ENCODE results near the gene BCAS3. TPM values are rescaled to one million over a fixed set of nuclear protein-coding genes. Genes with fewer than 3 reads are reported as not detected.

Gene BCAS3
- total RNA-seq, 1 donor from 2014 or later = 38.1 TPM

DNA sequence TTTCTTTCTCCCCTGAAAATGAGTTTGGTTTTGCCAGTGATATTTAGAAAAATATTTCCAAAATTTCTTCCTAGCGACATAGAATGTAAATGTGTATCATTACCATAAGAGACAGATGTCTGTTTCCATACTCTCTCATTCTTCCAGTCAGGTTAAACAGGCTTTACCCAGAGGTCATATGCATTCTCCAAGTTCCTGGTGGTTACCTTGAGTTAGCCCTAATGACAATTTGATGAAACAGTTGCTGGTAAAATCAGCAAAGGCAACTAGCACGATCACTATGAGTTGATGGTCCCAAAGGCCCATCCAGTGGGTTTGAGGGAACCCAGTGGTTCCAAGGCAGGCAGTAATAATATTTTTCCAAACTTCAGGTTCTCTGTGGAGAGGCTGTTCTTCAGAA lies 618.4 kb downstream of the BCAS3 start:
- Mint-ChIP-seq H3K27ac (ENCODE audit: unreplicated experiment) (no peak overlapping the region), H3K4me1 (ENCODE audit: unreplicated experiment) (peaks cover 4% of the 10 kb centered on the region), H3K27me3 (ENCODE audit: unreplicated experiment) (no peaks in the 10 kb centered on the region), H3K4me3 (ENCODE audit: unreplicated experiment) (no peak overlapping the region), H3K9me3 (ENCODE audit: unreplicated experiment) (no peaks in the 10 kb centered on the region), H3K36me3 (ENCODE audit: low read depth, unreplicated experiment) (no peaks in the 10 kb centered on the region)
- TF ChIP-seq, protein P1, sequence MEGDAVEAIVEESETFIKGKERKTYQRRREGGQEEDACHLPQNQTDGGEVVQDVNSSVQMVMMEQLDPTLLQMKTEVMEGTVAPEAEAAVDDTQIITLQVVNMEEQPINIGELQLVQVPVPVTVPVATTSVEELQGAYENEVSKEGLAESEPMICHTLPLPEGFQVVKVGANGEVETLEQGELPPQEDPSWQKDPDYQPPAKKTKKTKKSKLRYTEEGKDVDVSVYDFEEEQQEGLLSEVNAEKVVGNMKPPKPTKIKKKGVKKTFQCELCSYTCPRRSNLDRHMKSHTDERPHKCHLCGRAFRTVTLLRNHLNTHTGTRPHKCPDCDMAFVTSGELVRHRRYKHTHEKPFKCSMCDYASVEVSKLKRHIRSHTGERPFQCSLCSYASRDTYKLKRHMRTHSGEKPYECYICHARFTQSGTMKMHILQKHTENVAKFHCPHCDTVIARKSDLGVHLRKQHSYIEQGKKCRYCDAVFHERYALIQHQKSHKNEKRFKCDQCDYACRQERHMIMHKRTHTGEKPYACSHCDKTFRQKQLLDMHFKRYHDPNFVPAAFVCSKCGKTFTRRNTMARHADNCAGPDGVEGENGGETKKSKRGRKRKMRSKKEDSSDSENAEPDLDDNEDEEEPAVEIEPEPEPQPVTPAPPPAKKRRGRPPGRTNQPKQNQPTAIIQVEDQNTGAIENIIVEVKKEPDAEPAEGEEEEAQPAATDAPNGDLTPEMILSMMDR (IDR thresholded peaks at IDR 0.05; ENCODE audit: unreplicated experiment) = no peak
- no peak for DNase-seq (ENCODE audit: low spot score)

DNA sequence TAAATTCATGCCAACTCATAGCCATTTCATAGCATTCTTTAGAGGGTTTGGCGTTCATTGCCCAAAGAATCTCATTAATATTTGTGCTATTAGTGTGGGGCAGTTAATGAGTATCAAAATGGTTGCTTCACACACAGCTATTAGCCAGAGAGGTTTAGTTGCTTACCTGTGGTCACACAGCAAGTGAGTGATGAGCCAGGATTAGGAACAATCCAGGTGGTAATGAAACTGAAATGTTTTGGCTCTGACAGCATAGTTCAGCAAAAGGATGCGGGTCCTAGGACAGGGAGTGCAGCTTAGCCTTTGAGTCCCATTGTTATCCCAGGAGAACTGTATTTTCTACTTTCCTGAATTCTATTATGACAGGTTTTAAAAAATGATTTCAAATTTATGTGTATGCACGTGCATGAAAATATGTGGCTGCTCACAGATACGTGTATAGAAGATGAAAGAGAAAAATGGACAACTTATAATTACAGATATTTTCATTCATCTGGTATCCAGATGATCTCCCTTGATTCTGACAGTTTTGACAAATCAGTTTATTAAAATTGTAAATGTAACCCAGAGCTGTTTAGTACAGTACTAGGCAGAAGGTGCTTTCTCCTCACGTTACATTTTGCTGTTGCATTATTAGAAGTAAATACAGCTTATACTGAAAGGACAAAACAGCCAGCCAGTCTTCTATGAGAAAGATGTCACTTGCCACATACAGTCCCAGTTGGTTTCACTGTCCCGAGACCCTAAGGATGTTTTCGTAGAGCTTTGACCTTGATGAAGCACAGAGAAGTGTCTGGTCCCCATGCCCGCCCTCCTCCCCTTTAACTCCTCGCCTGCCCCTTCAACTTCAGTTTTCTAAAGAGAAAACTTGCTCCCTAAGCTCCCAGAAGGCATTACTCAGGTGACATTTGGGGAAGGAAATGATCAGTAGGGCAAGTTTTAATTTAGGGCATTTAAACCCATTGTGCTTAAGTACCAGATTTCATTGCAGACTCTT lies 622.2 kb downstream of the BCAS3 start:
- peaks cover 4% of the 10 kb centered on the region for H3K36me3 Mint-ChIP-seq (ENCODE audit: low read depth, unreplicated experiment)
- H3K4me1 Mint-ChIP-seq (ENCODE audit: unreplicated experiment) = peaks cover under 1% of the 10 kb centered on the region
- no peak overlapping the region for H3K4me3 Mint-ChIP-seq (ENCODE audit: unreplicated experiment)
- TF ChIP-seq, protein P1 (IDR thresholded peaks at IDR 0.05; ENCODE audit: unreplicated experiment) = no peak
- DNase-seq (ENCODE audit: low spot score) = no peak
- H3K27ac Mint-ChIP-seq (ENCODE audit: unreplicated experiment) = no peak overlapping the region
- H3K27me3 Mint-ChIP-seq (ENCODE audit: unreplicated experiment) = no peaks in the 10 kb centered on the region
- H3K9me3 Mint-ChIP-seq (ENCODE audit: unreplicated experiment) = no peaks in the 10 kb centered on the region

DNA sequence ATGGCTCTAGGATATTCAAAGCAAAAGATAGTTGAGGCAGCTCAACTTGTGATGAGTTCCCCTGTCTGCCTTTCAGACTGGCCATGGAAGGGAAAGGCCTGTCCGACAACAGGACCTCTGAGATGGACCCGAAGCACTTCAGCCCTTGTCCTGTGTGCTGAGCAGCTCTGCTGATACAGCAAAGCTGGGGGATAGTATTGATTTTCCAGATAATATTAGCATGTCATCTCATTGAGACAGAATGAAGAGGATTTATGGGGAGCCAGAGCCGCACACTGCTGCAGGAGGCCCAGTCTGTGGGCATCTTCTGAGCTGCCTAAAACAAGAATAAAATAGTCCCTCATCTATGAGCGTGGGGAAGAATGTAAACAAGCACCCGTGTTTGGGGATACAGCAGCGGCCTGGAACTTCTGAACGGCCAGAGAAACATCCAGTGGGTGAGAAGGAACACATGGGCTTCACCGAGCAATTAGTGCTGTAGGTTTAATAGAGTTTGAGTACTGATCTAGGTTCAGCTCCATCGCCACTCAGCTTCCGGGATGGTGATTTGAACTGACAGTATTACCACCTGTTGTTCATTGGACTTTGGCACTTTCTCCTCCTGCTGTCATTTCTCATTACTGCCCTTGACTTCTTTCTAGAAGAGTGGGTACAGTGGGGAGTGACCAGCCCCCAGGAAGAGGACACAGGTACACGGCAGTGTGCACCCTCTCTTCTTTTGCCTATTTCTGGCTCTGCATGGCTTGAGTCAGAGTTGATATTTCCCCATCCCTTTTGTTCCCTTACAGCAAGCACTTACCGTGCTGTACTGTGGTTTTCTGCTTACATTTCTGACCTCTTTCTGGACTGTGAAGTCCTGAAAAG lies 625.5 kb downstream of the BCAS3 start:
- H3K4me3 Mint-ChIP-seq (ENCODE audit: unreplicated experiment) = no peak overlapping the region
- no peak for DNase-seq (ENCODE audit: low spot score)
- no peaks in the 10 kb centered on the region for H3K4me1 Mint-ChIP-seq (ENCODE audit: unreplicated experiment)
- H3K27ac Mint-ChIP-seq (ENCODE audit: unreplicated experiment) = no peak overlapping the region
- no peaks in the 10 kb centered on the region for H3K27me3 Mint-ChIP-seq (ENCODE audit: unreplicated experiment)
- TF ChIP-seq, protein P1 (IDR thresholded peaks at IDR 0.05; ENCODE audit: unreplicated experiment) = no peak
- no peaks in the 10 kb centered on the region for H3K9me3 Mint-ChIP-seq (ENCODE audit: unreplicated experiment)
- H3K36me3 Mint-ChIP-seq (ENCODE audit: low read depth, unreplicated experiment) = peaks cover 4% of the 10 kb centered on the region

DNA sequence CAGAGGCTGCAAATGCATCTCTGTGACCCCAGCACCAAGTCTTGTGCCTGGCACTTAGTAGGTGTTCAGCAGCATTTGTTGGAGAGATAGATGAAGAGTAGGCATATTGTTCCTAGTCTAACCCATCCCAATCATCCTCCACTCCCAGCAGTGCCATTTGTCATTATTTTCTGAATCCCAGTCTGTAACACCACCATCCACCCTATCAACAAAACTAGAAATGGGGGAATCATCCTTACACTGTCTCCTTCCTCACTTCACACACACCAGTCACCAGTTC lies 626.1 kb downstream of the BCAS3 start:
- Mint-ChIP-seq H3K4me3 (ENCODE audit: unreplicated experiment) (no peak overlapping the region), H3K4me1 (ENCODE audit: unreplicated experiment) (no peaks in the 10 kb centered on the region)

More for the DNA sequence above, 626.1 kb downstream of the BCAS3 start:
- DNase-seq (ENCODE audit: low spot score) = no peak
- TF ChIP-seq, protein P1 (IDR thresholded peaks at IDR 0.05; ENCODE audit: unreplicated experiment) = no peak
- Mint-ChIP-seq H3K36me3 (ENCODE audit: low read depth, unreplicated experiment) (peaks cover 4% of the 10 kb centered on the region), H3K27me3 (ENCODE audit: unreplicated experiment) (no peaks in the 10 kb centered on the region), H3K9me3 (ENCODE audit: unreplicated experiment) (no peaks in the 10 kb centered on the region), H3K27ac (ENCODE audit: unreplicated experiment) (no peak overlapping the region)
